GM12878 (cell line): Measurements from ENCODE around the gene PROC. TPM values are rescaled to one million over a fixed set of nuclear protein-coding genes. Genes with fewer than 3 reads are reported as not detected.

ENCODE experiments used
- BMI1 ChIP-seq: fragments of 450-650 bp; IDR thresholded peaks from 2 replicates; pipeline ENCODE4 v1.6.1; 2016; ENCODE audit warnings: mild to moderate bottlenecking, moderate library complexity, borderline replicate concordance
- BRCA1 ChIP-seq: IDR thresholded peaks from 2 replicates; pipeline ENCODE4 v1.6.1; 2011; ENCODE audit warnings: low read depth, low read length, improper control_type of control experiment
- CBFB ChIP-seq: IDR thresholded peaks from 2 replicates; pipeline ENCODE4 v1.6.1; 2016; ENCODE audit warnings: antibody characterized with exemption, low read depth
- CREB1 ChIP-seq: IDR thresholded peaks from 2 replicates; pipeline ENCODE4 v1.6.1; 2012; ENCODE audit warnings: low read depth, mild to moderate bottlenecking, inconsistent platforms
- GABPA ChIP-seq: IDR thresholded peaks from 2 replicates; pipeline ENCODE4 v1.6.1; 2014; ENCODE audit warnings: antibody characterized with exemption, low read depth, mild to moderate bottlenecking, inconsistent platforms
- HDAC2 ChIP-seq: fragments of 200-600 bp; sonication (generic); IDR thresholded peaks from 2 replicates; pipeline ENCODE4 v1.6.1; 2017
- MTA3 ChIP-seq: IDR thresholded peaks from 2 replicates; pipeline ENCODE4 v1.6.1; 2012; ENCODE audit warnings: low read length, inconsistent platforms, borderline replicate concordance
- NBN ChIP-seq: fragments of 450-650 bp; IDR thresholded peaks from 2 replicates; pipeline ENCODE4 v1.6.1; 2016
- NFIC ChIP-seq: IDR thresholded peaks from 2 replicates; pipeline ENCODE4 v1.6.1; 2012; ENCODE audit warnings: low read depth, mild to moderate bottlenecking, inconsistent platforms, low read length, moderate library complexity
- PML ChIP-seq: IDR thresholded peaks from 2 replicates; pipeline ENCODE4 v1.6.1; 2012; ENCODE audit warnings: low read length, inconsistent platforms
- RUNX3 ChIP-seq: IDR thresholded peaks from 2 replicates; pipeline ENCODE4 v1.6.1; 2012; ENCODE audit warnings: low read length, inconsistent platforms
- TAF1 ChIP-seq: IDR thresholded peaks from 2 replicates; pipeline ENCODE4 v1.6.1; 2011; ENCODE audit warnings: mild to moderate bottlenecking, low read depth, low read length, borderline replicate concordance
- TARDBP ChIP-seq: IDR thresholded peaks from 2 replicates; pipeline ENCODE4 v1.6.1; 2016; ENCODE audit warnings: borderline replicate concordance
- TCF3 ChIP-seq: IDR thresholded peaks from 2 replicates; pipeline ENCODE4 v1.6.1; 2012; ENCODE audit warnings: low read depth, mild to moderate bottlenecking, low read length, borderline replicate concordance; ENCODE audit not compliant: insufficient read depth
- polyA plus RNA-seq, 11 experiments: library from polyadenylated mRNA; depleted of rRNA in 4 of 11; unstranded in 6 of 11; stranded (reverse) in 5 of 11; fragments of >200 nt; fragmentation: Nextera tagmentation in 4 of 11; fragmentation: Illumina TruSeq in 1 of 11; extraction: Ambion mirVana in 4 of 11; extraction: Trizol in 1 of 11; gene quantifications; 1 replicate in 1 of 11; 2 replicates in 10 of 11; pipeline versions ENCODE4 v1.2.1 to v1.2.3, GENCODE V29; 2011 to 2016; ENCODE audit warnings: inconsistent platforms in 2 of 11, missing spikeins in 2 of 11, low read depth in 1 of 11
- total RNA-seq, 4 experiments: library from RNA; depleted of rRNA in 3 of 4; stranded (reverse); fragments of >200 nt in 3 of 4; fragmentation: Illumina TruSeq in 1 of 4; extraction: Trizol in 1 of 4; gene quantifications; 2 replicates each; pipeline versions ENCODE4 v1.2.1 to v1.2.3, GENCODE V29; 2013 to 2021
- TF ChIP-seq, protein P1 (sequence below): fragments of 450-650 bp; IDR thresholded peaks from 2 replicates; pipeline ENCODE4 v1.6.1; 2017; ENCODE audit warnings: mild to moderate bottlenecking, low read depth, inconsistent platforms; ENCODE audit not compliant: poor library complexity, severe bottlenecking
- TF ChIP-seq, protein P2 (sequence below): fragments of 450-650 bp; IDR thresholded peaks from 2 replicates; pipeline ENCODE4 v1.6.1; 2014; ENCODE audit warnings: mild to moderate bottlenecking
- TF ChIP-seq, protein P3 (sequence below): fragments of 450-650 bp; IDR thresholded peaks from 2 replicates; pipeline ENCODE4 v1.6.1; 2016; ENCODE audit warnings: mild to moderate bottlenecking
- TF ChIP-seq, protein P4 (sequence below), 3 experiments: IDR thresholded peaks in 2 of 3; conservative IDR thresholded peaks in 1 of 3; 2 replicates each; pipeline ENCODE4 v1.5.1; 2011; ENCODE audit warnings: low read depth in 3 of 3, low read length in 3 of 3, mild to moderate bottlenecking in 3 of 3, control low read depth in 2 of 3, moderate library complexity in 2 of 3, inconsistent platforms in 1 of 3, mixed read lengths in 1 of 3; ENCODE audit not compliant: control insufficient read depth in 2 of 3, insufficient read depth in 1 of 3; ENCODE audit errors: extremely low read depth in 1 of 3
- TF ChIP-seq, protein P5 (sequence below): fragments of 450-650 bp; IDR thresholded peaks from 2 replicates; pipeline ENCODE4 v1.6.1; 2017; ENCODE audit warnings: mild to moderate bottlenecking, moderate library complexity

Gene PROC
- total and polyA plus RNA-seq, 10 of the 15 experiments (the other 5 are each of a cell fraction or from before 2014, with no cell fraction given) = not detected

DNA sequence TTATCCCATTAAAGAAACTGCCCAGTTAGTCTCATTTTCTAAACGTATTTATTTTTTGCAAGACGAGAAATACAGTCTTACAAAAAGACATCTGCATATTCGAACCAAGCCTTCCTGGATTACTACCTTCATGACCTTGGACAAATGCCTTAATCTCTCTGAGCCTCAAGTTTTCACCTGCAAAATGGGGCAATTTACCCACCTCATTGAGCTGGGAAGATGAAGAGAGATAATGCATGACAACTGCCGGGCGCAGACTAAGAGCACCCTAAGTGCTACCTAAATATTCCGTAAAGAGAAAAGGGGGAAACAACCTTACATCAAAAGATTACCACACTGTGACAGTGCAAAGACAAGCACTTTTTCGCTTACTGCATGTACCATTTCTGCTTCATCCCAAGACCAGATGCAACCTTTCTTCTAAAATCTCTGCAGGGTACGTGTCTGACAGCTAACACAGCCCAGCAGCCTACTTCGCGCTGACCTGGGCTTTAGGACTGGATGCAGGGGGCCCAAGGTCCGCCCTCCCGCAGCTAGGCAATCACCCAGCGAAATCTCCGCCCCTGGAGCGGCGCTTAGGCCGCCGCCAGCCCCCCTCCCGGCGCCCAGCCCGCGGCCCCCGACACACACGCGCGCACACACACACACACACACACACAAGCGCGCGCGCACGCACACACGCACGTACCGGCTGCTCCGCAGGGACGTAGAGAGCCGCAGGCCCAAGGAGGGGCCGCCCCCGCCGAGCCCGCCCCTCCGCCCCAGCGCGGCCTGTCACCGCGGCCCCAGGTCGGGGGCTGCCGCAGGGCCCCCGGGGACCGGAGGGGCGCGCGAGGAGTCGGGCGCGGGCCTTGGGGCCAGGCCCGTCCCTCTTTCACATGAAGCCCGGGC, 31.2 kb upstream of the PROC start (continued):
- TF ChIP-seq, protein P1, sequence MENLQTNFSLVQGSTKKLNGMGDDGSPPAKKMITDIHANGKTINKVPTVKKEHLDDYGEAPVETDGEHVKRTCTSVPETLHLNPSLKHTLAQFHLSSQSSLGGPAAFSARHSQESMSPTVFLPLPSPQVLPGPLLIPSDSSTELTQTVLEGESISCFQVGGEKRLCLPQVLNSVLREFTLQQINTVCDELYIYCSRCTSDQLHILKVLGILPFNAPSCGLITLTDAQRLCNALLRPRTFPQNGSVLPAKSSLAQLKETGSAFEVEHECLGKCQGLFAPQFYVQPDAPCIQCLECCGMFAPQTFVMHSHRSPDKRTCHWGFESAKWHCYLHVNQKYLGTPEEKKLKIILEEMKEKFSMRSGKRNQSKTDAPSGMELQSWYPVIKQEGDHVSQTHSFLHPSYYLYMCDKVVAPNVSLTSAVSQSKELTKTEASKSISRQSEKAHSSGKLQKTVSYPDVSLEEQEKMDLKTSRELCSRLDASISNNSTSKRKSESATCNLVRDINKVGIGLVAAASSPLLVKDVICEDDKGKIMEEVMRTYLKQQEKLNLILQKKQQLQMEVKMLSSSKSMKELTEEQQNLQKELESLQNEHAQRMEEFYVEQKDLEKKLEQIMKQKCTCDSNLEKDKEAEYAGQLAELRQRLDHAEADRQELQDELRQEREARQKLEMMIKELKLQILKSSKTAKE = no peak
- 0 out of 2 replicates have a peak, but pooled peaks have one; percentile 26 for TF ChIP-seq GABPA
- TF ChIP-seq NBN = peak; percentile 25; the same call in 1 of the 2 replicates
- no peak for TF ChIP-seq BMI1
- 0 out of 2 replicates have a peak, but pooled peaks have one; percentile 4 for TF ChIP-seq RUNX3
- TF ChIP-seq MTA3 = no peak
- 0 out of 2 replicates have a peak, but pooled peaks have one; percentile 42 for TF ChIP-seq HDAC2
- TF ChIP-seq, protein P2, sequence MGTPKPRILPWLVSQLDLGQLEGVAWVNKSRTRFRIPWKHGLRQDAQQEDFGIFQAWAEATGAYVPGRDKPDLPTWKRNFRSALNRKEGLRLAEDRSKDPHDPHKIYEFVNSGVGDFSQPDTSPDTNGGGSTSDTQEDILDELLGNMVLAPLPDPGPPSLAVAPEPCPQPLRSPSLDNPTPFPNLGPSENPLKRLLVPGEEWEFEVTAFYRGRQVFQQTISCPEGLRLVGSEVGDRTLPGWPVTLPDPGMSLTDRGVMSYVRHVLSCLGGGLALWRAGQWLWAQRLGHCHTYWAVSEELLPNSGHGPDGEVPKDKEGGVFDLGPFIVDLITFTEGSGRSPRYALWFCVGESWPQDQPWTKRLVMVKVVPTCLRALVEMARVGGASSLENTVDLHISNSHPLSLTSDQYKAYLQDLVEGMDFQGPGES = no peak
- TF ChIP-seq TAF1 = peak; percentile 27; the same call in 1 of the 2 replicates
- no peak for TF ChIP-seq CBFB
- 0 out of 2 replicates have a peak, but pooled peaks have one; percentile 20 for TF ChIP-seq TARDBP
- 0 out of 2 replicates have a peak, but pooled peaks have one; percentile 35 for TF ChIP-seq TCF3
- 0 out of 2 replicates have a peak, but pooled peaks have one; percentile 19 for TF ChIP-seq PML
- no peak for TF ChIP-seq NFIC
- TF ChIP-seq, protein P3, sequence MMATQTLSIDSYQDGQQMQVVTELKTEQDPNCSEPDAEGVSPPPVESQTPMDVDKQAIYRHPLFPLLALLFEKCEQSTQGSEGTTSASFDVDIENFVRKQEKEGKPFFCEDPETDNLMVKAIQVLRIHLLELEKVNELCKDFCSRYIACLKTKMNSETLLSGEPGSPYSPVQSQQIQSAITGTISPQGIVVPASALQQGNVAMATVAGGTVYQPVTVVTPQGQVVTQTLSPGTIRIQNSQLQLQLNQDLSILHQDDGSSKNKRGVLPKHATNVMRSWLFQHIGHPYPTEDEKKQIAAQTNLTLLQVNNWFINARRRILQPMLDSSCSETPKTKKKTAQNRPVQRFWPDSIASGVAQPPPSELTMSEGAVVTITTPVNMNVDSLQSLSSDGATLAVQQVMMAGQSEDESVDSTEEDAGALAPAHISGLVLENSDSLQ = peak; percentile 44
- TF ChIP-seq, protein P4, sequence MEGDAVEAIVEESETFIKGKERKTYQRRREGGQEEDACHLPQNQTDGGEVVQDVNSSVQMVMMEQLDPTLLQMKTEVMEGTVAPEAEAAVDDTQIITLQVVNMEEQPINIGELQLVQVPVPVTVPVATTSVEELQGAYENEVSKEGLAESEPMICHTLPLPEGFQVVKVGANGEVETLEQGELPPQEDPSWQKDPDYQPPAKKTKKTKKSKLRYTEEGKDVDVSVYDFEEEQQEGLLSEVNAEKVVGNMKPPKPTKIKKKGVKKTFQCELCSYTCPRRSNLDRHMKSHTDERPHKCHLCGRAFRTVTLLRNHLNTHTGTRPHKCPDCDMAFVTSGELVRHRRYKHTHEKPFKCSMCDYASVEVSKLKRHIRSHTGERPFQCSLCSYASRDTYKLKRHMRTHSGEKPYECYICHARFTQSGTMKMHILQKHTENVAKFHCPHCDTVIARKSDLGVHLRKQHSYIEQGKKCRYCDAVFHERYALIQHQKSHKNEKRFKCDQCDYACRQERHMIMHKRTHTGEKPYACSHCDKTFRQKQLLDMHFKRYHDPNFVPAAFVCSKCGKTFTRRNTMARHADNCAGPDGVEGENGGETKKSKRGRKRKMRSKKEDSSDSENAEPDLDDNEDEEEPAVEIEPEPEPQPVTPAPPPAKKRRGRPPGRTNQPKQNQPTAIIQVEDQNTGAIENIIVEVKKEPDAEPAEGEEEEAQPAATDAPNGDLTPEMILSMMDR (IDR thresholded peaks at IDR 0.05 in 2 of 3, conservative IDR thresholded peaks at IDR 0.05 in 1 of 3; ENCODE audit: control insufficient read depth in 2 of 3, extremely low read depth in 1 of 3, insufficient read depth in 1 of 3, low read depth in 3 of 3, low read length in 3 of 3) = no peak
- TF ChIP-seq, protein P5, sequence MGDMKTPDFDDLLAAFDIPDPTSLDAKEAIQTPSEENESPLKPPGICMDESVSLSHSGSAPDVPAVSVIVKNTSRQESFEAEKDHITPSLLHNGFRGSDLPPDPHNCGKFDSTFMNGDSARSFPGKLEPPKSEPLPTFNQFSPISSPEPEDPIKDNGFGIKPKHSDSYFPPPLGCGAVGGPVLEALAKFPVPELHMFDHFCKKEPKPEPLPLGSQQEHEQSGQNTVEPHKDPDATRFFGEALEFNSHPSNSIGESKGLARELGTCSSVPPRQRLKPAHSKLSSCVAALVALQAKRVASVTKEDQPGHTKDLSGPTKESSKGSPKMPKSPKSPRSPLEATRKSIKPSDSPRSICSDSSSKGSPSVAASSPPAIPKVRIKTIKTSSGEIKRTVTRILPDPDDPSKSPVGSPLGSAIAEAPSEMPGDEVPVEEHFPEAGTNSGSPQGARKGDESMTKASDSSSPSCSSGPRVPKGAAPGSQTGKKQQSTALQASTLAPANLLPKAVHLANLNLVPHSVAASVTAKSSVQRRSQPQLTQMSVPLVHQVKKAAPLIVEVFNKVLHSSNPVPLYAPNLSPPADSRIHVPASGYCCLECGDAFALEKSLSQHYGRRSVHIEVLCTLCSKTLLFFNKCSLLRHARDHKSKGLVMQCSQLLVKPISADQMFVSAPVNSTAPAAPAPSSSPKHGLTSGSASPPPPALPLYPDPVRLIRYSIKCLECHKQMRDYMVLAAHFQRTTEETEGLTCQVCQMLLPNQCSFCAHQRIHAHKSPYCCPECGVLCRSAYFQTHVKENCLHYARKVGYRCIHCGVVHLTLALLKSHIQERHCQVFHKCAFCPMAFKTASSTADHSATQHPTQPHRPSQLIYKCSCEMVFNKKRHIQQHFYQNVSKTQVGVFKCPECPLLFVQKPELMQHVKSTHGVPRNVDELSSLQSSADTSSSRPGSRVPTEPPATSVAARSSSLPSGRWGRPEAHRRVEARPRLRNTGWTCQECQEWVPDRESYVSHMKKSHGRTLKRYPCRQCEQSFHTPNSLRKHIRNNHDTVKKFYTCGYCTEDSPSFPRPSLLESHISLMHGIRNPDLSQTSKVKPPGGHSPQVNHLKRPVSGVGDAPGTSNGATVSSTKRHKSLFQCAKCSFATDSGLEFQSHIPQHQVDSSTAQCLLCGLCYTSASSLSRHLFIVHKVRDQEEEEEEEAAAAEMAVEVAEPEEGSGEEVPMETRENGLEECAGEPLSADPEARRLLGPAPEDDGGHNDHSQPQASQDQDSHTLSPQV = 0 out of 2 replicates have a peak, but pooled peaks have one; percentile 15
- peak; percentile 82 for TF ChIP-seq CREB1
- TF ChIP-seq BRCA1 = no peak
